Measurements from ENCODE around the gene TSPAN4. TPM values are rescaled to one million over a fixed set of nuclear protein-coding genes. Genes with fewer than 3 reads are reported as not detected.

The TSPAN4 gene
- total and polyA plus RNA-seq, 2 of the 13 experiments (the other 11 are each of a cell fraction or from before 2014, with no cell fraction given): 31.7 to 68.3 TPM

DNA sequence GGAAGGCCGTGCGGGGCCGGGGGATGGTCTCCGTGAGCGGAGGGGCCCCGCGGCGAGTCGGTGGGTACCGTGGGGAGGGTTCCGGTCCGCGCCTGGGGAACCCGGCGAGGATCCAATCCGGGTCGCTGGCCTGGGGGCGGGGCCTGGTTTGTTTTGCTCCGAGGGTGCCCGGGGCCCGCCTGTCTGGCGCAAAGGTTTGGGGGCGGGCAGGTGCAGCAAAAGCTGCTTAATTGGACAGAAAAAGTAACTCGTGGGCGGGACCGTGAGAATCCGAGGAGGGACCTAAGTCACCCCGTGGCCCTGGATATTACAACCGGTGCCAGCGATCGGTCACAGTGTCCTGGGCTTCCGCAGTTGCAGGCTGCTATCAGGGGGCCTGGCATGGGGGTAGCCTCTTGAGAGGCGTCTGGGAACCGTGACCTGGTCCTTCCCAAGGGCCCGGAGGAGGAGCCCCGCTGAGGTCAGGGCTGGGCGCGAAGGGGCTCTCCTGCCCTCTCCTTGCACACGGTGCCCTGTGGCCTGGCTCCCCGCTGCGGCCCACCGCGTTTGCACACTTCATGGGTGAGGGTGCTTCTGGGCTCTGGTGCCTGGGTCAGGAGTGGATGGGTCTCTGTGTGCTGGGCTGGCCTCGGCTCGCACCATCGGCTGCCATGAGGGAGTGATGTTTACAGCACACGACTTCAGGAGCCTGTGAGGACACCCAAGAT, 22.6 kb upstream of the TSPAN4 start (continued):
- TF ChIP-seq, protein P1, sequence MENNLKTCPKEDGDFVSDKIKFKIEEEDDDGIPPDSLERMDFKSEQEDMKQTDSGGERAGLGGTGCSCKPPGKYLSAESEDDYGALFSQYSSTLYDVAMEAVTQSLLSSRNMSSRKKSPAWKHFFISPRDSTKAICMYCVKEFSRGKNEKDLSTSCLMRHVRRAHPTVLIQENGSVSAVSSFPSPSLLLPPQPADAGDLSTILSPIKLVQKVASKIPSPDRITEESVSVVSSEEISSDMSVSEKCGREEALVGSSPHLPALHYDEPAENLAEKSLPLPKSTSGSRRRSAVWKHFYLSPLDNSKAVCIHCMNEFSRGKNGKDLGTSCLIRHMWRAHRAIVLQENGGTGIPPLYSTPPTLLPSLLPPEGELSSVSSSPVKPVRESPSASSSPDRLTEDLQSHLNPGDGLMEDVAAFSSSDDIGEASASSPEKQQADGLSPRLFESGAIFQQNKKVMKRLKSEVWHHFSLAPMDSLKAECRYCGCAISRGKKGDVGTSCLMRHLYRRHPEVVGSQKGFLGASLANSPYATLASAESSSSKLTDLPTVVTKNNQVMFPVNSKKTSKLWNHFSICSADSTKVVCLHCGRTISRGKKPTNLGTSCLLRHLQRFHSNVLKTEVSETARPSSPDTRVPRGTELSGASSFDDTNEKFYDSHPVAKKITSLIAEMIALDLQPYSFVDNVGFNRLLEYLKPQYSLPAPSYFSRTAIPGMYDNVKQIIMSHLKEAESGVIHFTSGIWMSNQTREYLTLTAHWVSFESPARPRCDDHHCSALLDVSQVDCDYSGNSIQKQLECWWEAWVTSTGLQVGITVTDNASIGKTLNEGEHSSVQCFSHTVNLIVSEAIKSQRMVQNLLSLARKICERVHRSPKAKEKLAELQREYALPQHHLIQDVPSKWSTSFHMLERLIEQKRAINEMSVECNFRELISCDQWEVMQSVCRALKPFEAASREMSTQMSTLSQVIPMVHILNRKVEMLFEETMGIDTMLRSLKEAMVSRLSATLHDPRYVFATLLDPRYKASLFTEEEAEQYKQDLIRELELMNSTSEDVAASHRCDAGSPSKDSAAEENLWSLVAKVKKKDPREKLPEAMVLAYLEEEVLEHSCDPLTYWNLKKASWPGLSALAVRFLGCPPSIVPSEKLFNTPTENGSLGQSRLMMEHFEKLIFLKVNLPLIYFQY (CRISPR knock-in tag; IDR thresholded peaks at IDR 0.05; ENCODE audit: borderline replicate concordance): no peak
- TF ChIP-seq, protein P2, sequence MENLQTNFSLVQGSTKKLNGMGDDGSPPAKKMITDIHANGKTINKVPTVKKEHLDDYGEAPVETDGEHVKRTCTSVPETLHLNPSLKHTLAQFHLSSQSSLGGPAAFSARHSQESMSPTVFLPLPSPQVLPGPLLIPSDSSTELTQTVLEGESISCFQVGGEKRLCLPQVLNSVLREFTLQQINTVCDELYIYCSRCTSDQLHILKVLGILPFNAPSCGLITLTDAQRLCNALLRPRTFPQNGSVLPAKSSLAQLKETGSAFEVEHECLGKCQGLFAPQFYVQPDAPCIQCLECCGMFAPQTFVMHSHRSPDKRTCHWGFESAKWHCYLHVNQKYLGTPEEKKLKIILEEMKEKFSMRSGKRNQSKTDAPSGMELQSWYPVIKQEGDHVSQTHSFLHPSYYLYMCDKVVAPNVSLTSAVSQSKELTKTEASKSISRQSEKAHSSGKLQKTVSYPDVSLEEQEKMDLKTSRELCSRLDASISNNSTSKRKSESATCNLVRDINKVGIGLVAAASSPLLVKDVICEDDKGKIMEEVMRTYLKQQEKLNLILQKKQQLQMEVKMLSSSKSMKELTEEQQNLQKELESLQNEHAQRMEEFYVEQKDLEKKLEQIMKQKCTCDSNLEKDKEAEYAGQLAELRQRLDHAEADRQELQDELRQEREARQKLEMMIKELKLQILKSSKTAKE (CRISPR knock-in tag; IDR thresholded peaks at IDR 0.05; ENCODE audit: borderline replicate concordance): no peak
- TF ChIP-seq KLF11 (CRISPR knock-in tag; IDR thresholded peaks at IDR 0.05): no peak
- TF ChIP-seq EEA1 (CRISPR knock-in tag; IDR thresholded peaks at IDR 0.05; ENCODE audit: borderline replicate concordance): peak; percentile 31; the same call in 1 of the 2 replicates
- TF ChIP-seq SOX13 (IDR thresholded peaks at IDR 0.05): no peak
- no peak for TF ChIP-seq SOX13 (CRISPR knock-in tag; conservative IDR thresholded peaks at IDR 0.05 in 1 of 2, IDR thresholded peaks at IDR 0.05 in 1 of 2)
- no peak for TF ChIP-seq ZSCAN31 (CRISPR knock-in tag; IDR thresholded peaks at IDR 0.05; ENCODE audit: low read depth)
- TF ChIP-seq YEATS4 (CRISPR knock-in tag; IDR thresholded peaks at IDR 0.05; ENCODE audit: borderline replicate concordance): peak; percentile 8; the same call in 1 of the 2 replicates
- TF ChIP-seq ATF7-NPFF (CRISPR knock-in tag; IDR thresholded peaks at IDR 0.05; ENCODE audit: low read depth): peak; percentile 27
- TF ChIP-seq ETV5 (CRISPR knock-in tag; IDR thresholded peaks at IDR 0.05; ENCODE audit: borderline replicate concordance): 0 out of 2 replicates have a peak, but pooled peaks have one; percentile 1
- peak in 1 of 2 experiments; percentile 66; a peak in 2 of 4 replicates for TF ChIP-seq POLR2A (IDR thresholded peaks at IDR 0.05; ENCODE audit: insufficient read depth in 1 of 2, low read depth in 2 of 2, low read length in 2 of 2)
- TF ChIP-seq ZSCAN12 (CRISPR knock-in tag; IDR thresholded peaks at IDR 0.05): no peak
- no peak for TF ChIP-seq TRIM24 (CRISPR knock-in tag; IDR thresholded peaks at IDR 0.05)
- TF ChIP-seq ZBTB7A (CRISPR knock-in tag; IDR thresholded peaks at IDR 0.05): 0 out of 2 replicates have a peak, but pooled peaks have one; percentile 40
- peak; percentile 19 for TF ChIP-seq ASH2L (IDR thresholded peaks at IDR 0.05; ENCODE audit: insufficient read length, low read depth, low read length)
- TF ChIP-seq, protein P3, sequence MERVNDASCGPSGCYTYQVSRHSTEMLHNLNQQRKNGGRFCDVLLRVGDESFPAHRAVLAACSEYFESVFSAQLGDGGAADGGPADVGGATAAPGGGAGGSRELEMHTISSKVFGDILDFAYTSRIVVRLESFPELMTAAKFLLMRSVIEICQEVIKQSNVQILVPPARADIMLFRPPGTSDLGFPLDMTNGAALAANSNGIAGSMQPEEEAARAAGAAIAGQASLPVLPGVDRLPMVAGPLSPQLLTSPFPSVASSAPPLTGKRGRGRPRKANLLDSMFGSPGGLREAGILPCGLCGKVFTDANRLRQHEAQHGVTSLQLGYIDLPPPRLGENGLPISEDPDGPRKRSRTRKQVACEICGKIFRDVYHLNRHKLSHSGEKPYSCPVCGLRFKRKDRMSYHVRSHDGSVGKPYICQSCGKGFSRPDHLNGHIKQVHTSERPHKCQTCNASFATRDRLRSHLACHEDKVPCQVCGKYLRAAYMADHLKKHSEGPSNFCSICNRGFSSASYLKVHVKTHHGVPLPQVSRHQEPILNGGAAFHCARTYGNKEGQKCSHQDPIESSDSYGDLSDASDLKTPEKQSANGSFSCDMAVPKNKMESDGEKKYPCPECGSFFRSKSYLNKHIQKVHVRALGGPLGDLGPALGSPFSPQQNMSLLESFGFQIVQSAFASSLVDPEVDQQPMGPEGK (CRISPR knock-in tag; IDR thresholded peaks at IDR 0.05): peak; percentile 51
- no peak for TF ChIP-seq SALL2 (CRISPR knock-in tag; IDR thresholded peaks at IDR 0.05)
- no peak for TF ChIP-seq KDM1A (CRISPR knock-in tag; IDR thresholded peaks at IDR 0.05)
- TF ChIP-seq, protein P4, sequence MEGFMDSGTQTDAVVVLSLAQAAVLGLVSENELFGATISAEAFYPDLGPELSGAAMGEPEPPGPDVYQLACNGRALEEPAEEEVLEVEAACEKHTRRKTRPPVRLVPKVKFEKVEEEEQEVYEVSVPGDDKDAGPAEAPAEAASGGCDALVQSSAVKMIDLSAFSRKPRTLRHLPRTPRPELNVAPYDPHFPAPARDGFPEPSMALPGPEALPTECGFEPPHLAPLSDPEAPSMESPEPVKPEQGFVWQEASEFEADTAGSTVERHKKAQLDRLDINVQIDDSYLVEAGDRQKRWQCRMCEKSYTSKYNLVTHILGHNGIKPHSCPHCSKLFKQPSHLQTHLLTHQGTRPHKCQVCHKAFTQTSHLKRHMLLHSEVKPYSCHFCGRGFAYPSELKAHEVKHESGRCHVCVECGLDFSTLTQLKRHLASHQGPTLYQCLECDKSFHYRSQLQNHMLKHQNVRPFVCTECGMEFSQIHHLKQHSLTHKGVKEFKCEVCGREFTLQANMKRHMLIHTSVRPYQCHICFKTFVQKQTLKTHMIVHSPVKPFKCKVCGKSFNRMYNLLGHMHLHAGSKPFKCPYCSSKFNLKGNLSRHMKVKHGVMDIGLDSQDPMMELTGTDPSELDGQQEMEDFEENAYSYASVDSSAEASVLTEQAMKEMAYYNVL (CRISPR knock-in tag; IDR thresholded peaks at IDR 0.05; ENCODE audit: borderline replicate concordance): no peak
